Retinal pigment epithelial cell (primary cell): ENCODE measurements around the gene RHBG.
A peak's percentile ranks its signal among the peaks of the same experiment; 100 is the strongest.
"Not testable (repeated sequence)": the region's sequence is repeated elsewhere in the genome, so short reads cannot be mapped to it uniquely, and the experiment has no call there.

Source experiments
- DNase-seq: peaks from one replicate; pipeline ENCODE4 v3.0.0-alpha.2; 2010; ENCODE audit warnings: low read depth
- H3K4me3 ChIP-seq: 2 replicates; pipeline ENCODE4 v1.5.1; 2011; ENCODE audit warnings: mild to moderate bottlenecking, low read length, control low read depth, moderate library complexity
- CTCF ChIP-seq: conservative IDR thresholded peaks from 2 replicates; pipeline ENCODE4 v1.5.1; 2011; ENCODE audit warnings: low read depth, low read length, control low read depth, inconsistent platforms

The RHBG gene

GRCh38 chr1:156366378-156367166 is 2.4 kb upstream of the RHBG start:
- no peak for DNase-seq
- TF ChIP-seq CTCF = no peak
- no peak overlapping the region for H3K4me3 ChIP-seq

DNA sequence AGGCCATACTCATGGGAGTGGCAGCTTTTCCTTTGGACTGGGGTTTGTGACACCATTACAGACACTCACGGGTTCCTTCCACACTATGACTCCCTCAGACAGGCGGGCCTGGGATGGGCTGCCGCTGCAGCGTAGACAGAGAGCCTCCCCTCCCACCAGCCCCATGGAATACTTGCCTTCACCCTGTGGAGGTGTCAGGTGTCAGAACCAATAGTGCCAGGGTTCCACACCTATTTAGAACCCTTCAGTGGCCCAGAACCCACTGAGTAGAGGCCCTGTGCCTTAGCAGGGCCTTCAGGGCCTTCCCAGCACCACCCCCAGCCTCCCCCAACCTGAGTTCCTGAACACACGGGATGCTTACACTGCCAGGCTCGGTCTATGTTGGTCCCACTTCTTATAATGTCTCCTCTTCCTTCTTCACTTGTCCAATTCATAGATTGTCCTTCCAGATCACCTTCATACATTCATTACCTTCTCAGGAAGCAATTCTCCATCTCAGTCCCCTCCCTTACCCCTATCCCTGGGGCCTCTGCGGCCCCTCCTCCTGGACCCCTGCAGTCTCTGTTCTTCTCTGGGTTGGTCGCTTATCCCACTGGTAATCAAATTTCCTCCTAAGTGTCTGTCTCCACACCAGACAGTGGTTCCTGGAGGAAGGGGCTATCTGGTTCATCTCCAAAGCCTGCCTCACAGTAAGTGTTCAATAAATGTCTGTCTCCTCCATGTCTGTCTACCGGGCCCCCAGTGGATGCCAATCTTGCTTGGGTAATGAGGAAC is 1.4 kb upstream of the RHBG start:
- DNase-seq = no peak
- no peak for TF ChIP-seq CTCF
- no peak overlapping the region for H3K4me3 ChIP-seq

DNA sequence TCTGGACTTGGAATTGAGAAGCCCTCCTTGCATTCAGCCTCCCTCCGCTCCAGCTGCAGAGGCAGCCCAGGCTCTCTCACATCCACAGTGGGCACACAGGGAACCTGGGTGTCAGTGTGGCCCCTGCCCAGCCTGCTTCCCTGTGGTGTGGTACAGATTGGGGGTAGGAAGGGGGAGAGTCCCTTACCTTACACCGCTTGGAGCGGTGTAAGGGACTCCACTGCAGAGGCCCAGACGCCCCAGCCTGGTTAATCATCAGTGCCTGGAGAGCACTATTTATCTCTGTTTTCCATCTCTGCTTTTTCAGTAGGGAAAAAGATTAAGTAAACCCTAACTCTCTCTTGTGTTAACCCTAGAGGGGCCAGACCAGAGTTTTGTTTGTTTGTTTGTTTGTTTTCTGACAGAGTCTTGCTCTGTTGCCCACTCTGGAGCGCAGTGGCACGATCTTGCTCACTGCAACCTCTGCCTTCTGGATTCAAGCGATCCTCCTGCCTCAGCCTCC is 803 bp upstream of the RHBG start:
- no peak for TF ChIP-seq CTCF
- no peak for DNase-seq
- no peak overlapping the region for H3K4me3 ChIP-seq

DNA sequence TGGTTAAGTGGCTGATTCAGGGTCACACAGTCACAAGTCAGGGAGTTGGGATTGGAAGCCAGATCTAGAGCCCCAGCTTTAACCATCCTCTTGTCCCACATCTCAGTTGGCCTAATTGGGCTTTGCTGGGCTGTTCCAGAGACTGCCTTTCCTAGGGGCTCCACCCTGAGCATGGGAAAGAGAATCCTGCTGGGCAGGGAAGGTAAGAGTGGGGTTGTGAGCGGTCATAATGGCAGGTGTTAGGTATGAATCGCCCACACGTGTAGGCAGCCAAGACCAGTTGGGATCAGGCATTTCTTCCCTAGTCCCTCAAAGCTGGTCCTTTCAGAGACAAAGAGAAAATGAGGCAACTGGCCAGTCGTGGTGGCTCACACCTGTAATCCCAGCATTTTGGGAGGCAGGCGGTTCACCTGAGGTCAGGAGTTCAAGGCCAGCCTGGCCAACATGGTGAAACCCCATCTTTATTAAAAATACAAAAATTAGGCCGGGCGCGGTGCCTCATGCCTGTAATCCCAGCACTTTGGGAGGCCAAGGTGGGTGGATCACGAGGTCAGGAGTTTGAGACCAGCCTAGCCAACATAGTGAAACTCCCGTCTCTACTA is 775 bp downstream of the RHBG start:
- H3K4me3 ChIP-seq, DNase-seq: not testable (repeated sequence)

GRCh38 chr1:156371553-156372264 is 2.7 kb downstream of the RHBG start:
- H3K4me3 ChIP-seq = no peak overlapping the region
- peak; percentile 27 for DNase-seq
- no peak for TF ChIP-seq CTCF

DNA sequence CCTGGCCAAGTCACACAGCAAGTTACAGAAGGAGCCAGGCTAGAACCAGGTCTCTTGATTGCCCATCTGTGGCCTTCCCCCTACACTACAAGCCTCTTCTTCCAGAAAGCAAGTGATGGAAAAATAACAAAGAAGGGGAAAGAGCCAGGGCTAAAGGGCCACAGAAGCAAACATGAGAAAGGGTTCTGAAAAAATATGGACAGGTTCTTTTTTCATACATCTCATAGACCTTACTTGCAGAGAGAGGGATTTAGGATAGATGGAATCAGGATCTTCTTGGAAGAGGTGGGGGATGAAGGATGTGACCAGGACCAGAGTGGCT is 3.2 kb downstream of the RHBG start:
- H3K4me3 ChIP-seq = no peak overlapping the region
- TF ChIP-seq CTCF = no peak
- no peak for DNase-seq

GRCh38 chr1:156372876-156373275 is 3.9 kb downstream of the RHBG start:
- H3K4me3 ChIP-seq = no peak overlapping the region
- no peak for DNase-seq
- no peak for TF ChIP-seq CTCF
